OCI-LY3 (cell line): Measurements from ENCODE around the gene VCL.

ENCODE experiments used
- H2AFZ ChIP-seq: fragments of 200-600, 300-600 bp; shearing (Covaris generic); 2 replicates; pipeline ENCODE4 v1.6.0; 2014; ENCODE audit warnings: antibody characterized with exemption, low read depth, low read length
- H3K27ac ChIP-seq: fragments of 200-600, 300-600 bp; sonication (generic); 2 replicates; pipeline ENCODE4 v1.5.1; 2014; ENCODE audit warnings: mild to moderate bottlenecking, low read length, moderate library complexity, mixed read lengths
- H3K27me3 ChIP-seq: fragments of 200-600, 300-600 bp; sonication (generic); 2 replicates; pipeline ENCODE4 v1.6.1; 2014; ENCODE audit warnings: low read depth, low read length, mixed read lengths
- H3K36me3 ChIP-seq: fragments of 200-600, 300-600 bp; sonication (generic); replicated peaks from 2 replicates; pipeline ENCODE3; 2014; ENCODE audit warnings: low read depth, low read length, mixed read lengths
- H3K4me1 ChIP-seq: fragments of 300-600, 200-600 bp; sonication (generic); 2 replicates; pipeline ENCODE4 v1.6.1; 2014; ENCODE audit warnings: low read length, mixed read lengths
- H3K4me2 ChIP-seq: fragments of 200-600, 300-600 bp; sonication (generic); 2 replicates; pipeline ENCODE4 v1.6.1; 2014; ENCODE audit warnings: low read length, mixed read lengths
- H3K4me3 ChIP-seq: fragments of 300-600, 200-600 bp; sonication (generic); 2 replicates; pipeline ENCODE4 v1.5.1; 2014; ENCODE audit warnings: antibody characterized with exemption, mild to moderate bottlenecking, low read length, moderate library complexity
- H3K79me2 ChIP-seq: fragments of 300-600, 200-600 bp; shearing (Covaris generic); 2 replicates; pipeline ENCODE4 v1.6.1; 2014; ENCODE audit warnings: mild to moderate bottlenecking, low read length, mixed read lengths
- H3K9ac ChIP-seq: fragments of 300-600, 200-600 bp; shearing (Covaris generic); 2 replicates; pipeline ENCODE4 v1.6.0; 2014; ENCODE audit warnings: mild to moderate bottlenecking, low read length, moderate library complexity
- H3K9me3 ChIP-seq: fragments of 200-600, 300-600 bp; shearing (Covaris generic); 2 replicates; pipeline ENCODE4 v1.6.1; 2014; ENCODE audit warnings: low read length, mixed read lengths; ENCODE audit not compliant: insufficient read depth
- H4K20me1 ChIP-seq: fragments of 200-600, 300-600 bp; sonication (generic); 2 replicates; pipeline ENCODE4 v1.6.1; 2016; ENCODE audit warnings: low read length, mixed read lengths; ENCODE audit not compliant: insufficient read depth
- CTCF ChIP-seq: fragments of 200-600, 300-600 bp; sonication (generic); IDR thresholded peaks from 2 replicates; pipeline ENCODE4 v1.5.1; 2014; ENCODE audit warnings: antibody characterized with exemption, low read length, low read depth
- EZH2phosphoT487 ChIP-seq: fragments of 200-600 bp; shearing (Covaris generic); IDR thresholded peaks from 2 replicates; pipeline ENCODE4 v1.6.1; 2018; ENCODE audit warnings: antibody characterized with exemption, mixed run types, low read depth

VCL gene

GRCh38 chr10:73953665-73954064, 44.3 kb upstream of the VCL start:
- Histone ChIP-seq H3K27ac (no peak overlapping the region), H3K79me2 (no peaks in the 10 kb centered on the region), H3K27me3 (no peaks in the 10 kb centered on the region), H3K4me3 (no peak overlapping the region), H3K4me1 (peaks cover 27% of the 10 kb centered on the region), H3K9ac (no peak overlapping the region), H2AFZ (no peak overlapping the region), H4K20me1 (no peaks in the 10 kb centered on the region), H3K4me2 (no peak overlapping the region), H3K36me3 (no peaks in the 10 kb centered on the region), H3K9me3 (no peaks in the 10 kb centered on the region)
- no peak for TF ChIP-seq CTCF
- TF ChIP-seq EZH2phosphoT487, result no peak

GRCh38 chr10:73954737-73955136, 43.2 kb upstream of the VCL start:
- Histone ChIP-seq H3K27ac (no peak overlapping the region), H3K4me2 (no peak overlapping the region), H4K20me1 (no peaks in the 10 kb centered on the region), H3K36me3 (no peaks in the 10 kb centered on the region), H3K27me3 (no peaks in the 10 kb centered on the region), H3K4me1 (peaks cover 38% of the 10 kb centered on the region), H2AFZ (no peak overlapping the region), H3K9me3 (no peaks in the 10 kb centered on the region), H3K79me2 (no peaks in the 10 kb centered on the region), H3K4me3 (no peak overlapping the region), H3K9ac (no peak overlapping the region)
- no peak for TF ChIP-seq EZH2phosphoT487
- TF ChIP-seq CTCF, result no peak

- Histone ChIP-seq H2AFZ (no peak overlapping the region), H3K27ac (no peak overlapping the region), H3K4me1 (peaks cover 48% of the 10 kb centered on the region), H3K79me2 (no peaks in the 10 kb centered on the region), H3K9me3 (no peaks in the 10 kb centered on the region), H3K4me3 (no peak overlapping the region), H4K20me1 (no peaks in the 10 kb centered on the region), H3K4me2 (no peak overlapping the region), H3K9ac (no peak overlapping the region), H3K27me3 (no peaks in the 10 kb centered on the region), H3K36me3 (no peaks in the 10 kb centered on the region)
- TF ChIP-seq EZH2phosphoT487 (no peak), CTCF (no peak)
These were observed 42.2 kb upstream of the VCL start for GRCh38 chr10:73955719-73956118.

- TF ChIP-seq EZH2phosphoT487 (no peak), CTCF (no peak)
- H3K27ac ChIP-seq, result peak overlapping the region; percentile 93
These were observed 41.2 kb upstream of the VCL start for GRCh38 chr10:73956476-73957359.

More at GRCh38 chr10:73956476-73957359, 41.2 kb upstream of the VCL start:
- Histone ChIP-seq H3K4me3 (peak overlapping the region; percentile 61), H2AFZ (no peak overlapping the region; the same call in 1 of the 2 replicates), H3K9ac (peak overlapping the region; percentile 61), H3K4me1 (peaks cover 51% of the 10 kb centered on the region), H3K9me3 (no peaks in the 10 kb centered on the region), H4K20me1 (no peaks in the 10 kb centered on the region), H3K4me2 (peak overlapping the region; percentile 96), H3K36me3 (no peaks in the 10 kb centered on the region), H3K27me3 (no peaks in the 10 kb centered on the region), H3K79me2 (no peaks in the 10 kb centered on the region)
